IPS-11a (cell line): ENCODE measurements around the gene ARVCF.

Experiments used
- H3K4me3 ChIP-seq: one replicate; pipeline ENCODE4 v1.5.1; 2013; ENCODE audit warnings: low read depth, low read length, control low read depth

Gene ARVCF

DNA sequence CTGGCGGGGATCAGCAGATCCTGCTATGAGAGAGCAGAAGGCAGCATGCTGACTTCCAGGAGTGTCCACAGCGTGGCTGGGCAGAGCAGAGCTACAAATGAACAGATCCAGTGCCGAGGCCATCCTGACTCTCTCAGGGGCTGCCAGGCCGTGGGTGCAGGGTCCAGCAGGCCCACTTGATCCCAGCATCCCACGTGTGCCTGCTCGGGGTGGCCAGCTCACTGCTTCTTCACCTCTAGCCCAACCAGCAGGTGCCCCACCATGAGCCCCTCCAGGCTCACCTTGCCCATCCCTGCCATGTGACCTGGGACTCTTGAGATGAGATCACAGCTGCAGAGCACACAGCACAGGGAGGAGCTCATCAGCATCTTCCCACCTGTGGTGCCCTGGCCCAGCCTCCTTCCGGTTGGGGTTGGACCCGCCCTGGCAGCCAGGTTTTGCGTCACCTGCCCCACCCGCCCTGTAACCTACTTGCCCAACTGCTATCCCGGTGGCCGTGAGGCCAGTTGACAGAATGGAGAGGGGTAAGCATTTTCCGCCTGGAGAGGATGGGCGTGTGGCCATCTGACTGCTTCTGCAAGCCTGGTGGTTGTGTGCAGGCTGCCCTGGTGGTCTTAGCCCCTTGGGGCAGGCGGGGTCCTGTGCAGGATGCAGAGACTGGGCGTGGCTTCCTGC lies 15.2 kb upstream of the ARVCF start:
- H3K4me3 ChIP-seq = no peak overlapping the region

- H3K4me3 ChIP-seq = no peak overlapping the region
These were observed 13.1 kb upstream of the ARVCF start for GRCh38 chr22:20029550-20030225.

DNA sequence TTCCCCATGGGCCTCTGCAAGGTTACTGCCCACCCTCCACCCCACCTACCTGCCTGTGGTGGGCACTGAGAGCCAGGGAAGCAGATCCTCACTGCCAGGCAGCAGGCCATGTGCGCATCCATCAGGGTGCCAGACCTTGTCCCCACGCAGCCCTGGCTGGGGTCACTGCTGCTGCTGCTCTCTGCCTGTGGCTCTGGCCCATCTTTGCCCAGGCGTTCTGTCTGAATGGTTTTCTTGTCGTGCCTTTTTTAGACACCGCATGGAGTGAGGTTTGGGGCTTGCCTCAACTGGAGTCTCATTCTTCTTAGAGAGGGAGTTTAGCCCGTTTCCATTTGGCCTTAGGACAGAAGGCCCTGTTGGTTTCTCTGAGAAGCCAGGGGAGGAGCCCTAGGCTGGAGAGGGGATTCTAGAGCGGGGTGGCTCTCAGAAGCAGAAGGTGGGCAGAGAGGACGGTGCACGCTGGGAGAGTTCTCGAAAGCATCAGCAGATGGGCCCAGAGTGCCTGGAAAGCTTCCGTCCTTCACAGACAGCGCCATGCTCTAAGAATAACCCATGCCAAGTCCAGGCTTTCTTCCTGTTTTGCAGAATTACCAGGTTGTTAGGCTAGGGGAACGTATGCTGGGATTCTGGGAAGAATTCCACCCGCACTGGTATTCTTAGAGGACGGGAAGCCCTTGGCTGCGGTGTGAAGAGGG lies 12.4 kb upstream of the ARVCF start:
- H3K4me3 ChIP-seq = no peak overlapping the region

GRCh38 chr22:20027966-20028854 lies 11.6 kb upstream of the ARVCF start:
- no peak overlapping the region for H3K4me3 ChIP-seq

DNA sequence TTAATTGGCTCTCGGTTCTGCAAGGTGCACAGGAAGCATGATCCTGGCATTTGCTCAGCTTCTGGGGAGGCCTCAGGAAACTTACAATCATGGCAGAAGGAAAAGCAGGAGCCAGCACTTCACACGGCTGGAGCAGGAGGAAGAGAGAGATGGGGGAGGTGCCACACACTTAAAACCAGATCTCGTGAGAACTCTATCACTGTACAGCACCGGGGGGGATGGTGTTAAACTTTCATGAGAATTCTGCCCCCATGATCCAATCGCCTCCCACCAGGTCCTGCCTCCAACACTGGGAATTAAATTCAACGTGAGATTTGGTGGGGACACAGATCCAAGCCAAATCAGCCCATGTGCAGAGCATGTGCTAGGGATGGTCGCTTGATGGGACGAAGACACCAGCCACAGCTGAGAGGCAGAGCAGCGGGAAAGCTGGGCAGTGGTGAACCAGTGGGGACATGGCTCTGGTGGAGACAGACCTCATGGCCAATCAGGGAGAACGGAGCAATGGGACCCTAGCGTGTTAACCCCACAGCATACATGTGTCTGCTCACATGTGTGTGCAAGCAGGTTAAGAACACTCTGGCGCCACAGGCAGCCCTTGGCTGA lies 10.5 kb upstream of the ARVCF start:
- no peak overlapping the region for H3K4me3 ChIP-seq

DNA sequence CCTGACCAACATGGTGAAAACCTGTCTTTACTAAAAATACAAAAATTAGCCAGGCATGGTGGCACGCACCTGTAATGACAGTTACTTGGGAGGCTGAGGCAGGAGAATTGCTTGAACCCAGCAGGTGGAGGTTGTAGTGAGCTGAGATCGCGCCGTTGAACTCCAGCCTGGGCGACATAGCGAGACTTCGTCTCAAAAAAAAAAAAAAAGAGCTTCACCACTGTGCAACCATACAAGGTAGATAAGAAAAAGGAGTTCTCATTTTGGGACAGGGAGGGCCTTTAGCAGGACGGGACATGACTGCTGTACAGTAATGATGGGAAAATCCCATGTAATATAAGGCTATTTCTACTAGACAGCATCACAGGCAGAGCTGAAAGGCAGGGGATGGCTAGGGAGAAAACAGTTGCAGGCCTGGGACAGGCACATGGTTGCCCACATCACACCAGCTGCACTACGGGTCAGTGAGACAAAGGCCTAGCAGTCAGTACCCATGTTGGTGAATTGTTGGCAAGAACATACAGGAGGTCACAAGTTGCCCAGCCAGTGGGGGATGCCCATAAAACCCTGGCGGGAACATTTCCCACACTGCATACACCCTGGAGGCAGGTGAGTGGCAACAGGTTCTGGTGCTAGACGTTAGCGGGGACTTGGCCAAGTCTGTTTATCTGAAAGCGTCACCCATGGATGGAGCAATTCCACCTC lies 9.7 kb upstream of the ARVCF start:
- no peak overlapping the region for H3K4me3 ChIP-seq

DNA sequence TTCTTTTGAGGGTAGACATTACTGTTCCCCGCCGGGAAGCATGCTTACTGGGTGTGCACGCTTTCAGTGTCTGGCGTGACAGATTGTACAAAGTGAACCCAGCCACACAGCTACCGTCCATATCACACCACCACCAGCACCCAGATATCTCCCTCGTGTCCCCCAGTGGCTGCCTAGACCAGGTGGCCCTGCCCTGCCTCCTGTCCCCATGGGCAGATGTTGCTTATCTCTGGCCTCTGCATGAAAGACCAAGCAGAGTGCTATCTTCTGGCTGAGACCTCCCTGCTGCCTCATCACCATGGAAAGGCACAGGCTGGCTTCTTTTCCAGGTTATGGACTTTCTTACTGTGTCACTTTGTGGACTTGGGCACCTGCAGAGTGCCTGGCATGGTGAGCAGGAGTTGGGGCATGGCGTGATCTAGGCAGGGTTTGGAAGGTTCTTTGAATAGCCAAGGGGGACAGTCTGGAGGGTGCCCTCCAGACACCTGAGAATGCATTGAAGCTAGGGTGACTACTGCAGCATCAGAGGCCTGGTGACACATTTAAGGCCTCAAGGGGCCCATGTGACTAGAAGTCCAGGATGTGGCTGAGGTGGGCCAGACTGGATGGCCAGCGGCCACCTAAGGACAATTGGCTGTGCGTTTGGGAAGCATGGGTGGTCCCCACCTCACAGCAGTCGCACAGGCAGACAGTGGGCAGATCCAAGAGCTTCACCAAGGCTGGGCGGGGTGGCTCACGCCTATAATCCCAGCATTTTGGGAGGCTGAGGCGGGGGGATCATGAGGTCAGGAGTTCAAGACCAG lies 9.0 kb upstream of the ARVCF start:
- no peak overlapping the region for H3K4me3 ChIP-seq

GRCh38 chr22:20024650-20025397 lies 8.2 kb upstream of the ARVCF start:
- no peak overlapping the region for H3K4me3 ChIP-seq

- no peak overlapping the region for H3K4me3 ChIP-seq
These were observed 7.6 kb upstream of the ARVCF start for GRCh38 chr22:20024225-20024624.

DNA sequence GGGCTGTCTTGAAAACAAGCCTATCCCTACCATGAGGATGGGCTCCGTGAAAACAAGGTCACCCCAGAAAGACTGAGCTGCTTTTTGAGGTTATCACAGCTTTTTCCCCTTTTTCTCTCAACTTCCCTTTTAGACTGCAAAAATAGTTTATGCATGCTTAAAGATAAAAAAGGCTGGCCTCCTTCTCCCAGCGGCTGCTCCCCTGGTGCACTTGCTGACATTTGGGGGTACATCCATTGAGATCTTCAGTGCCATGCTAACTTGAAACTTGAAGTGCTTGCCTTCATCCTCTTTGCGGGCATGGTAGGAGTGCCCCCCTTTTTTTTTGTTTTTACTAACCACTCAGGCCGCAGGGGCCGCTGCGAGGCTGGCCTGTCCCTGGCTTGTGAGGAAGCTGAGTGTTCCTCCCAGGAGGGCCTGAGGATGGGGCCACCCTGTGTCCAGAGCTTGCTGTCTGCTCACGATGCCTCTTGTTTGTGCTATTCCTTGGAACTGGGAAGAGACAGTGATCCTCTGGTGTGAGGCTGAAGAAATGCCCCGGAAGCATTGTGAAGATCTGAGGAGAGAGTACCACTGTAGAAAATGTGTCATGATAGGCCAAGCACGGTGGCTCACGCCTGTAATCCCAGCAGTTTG lies 6.5 kb upstream of the ARVCF start:
- no peak overlapping the region for H3K4me3 ChIP-seq

DNA sequence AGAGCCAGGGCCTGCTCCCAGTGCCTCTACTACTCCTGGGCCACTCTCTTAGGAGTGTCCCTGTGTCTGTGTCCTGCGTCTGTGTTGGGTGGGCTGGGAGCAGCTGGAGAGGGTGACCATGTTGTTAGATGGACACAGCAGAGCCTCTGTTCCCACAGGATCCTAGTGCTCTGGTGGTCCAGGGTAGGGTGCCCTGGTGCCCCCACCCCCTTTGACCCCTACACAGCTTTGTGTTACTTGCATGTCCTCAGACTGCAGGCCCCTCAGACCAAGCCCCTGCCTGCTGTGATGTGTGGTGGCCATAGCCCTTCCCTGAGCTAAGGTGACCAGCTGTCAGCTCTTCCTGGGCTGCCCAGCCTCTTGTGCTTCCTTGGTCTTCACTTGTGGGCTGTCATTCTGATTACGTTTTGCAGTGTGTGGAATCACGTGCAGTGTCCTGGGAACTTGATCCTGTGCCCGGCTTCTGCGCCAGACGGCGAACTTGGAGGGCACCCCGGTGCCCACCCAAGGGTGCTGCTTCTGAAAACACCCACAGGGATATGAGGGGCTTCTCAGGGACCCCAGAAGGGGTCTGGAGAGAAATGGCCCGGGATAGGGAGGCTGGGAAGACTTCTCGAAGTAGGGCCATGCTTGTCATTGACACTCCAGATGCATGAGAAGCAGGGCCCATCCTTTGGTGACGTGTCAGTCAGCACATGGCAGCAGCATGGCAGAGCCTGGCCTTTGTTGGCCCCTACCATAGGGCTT lies 5.8 kb upstream of the ARVCF start:
- H3K4me3 ChIP-seq = no peak overlapping the region

DNA sequence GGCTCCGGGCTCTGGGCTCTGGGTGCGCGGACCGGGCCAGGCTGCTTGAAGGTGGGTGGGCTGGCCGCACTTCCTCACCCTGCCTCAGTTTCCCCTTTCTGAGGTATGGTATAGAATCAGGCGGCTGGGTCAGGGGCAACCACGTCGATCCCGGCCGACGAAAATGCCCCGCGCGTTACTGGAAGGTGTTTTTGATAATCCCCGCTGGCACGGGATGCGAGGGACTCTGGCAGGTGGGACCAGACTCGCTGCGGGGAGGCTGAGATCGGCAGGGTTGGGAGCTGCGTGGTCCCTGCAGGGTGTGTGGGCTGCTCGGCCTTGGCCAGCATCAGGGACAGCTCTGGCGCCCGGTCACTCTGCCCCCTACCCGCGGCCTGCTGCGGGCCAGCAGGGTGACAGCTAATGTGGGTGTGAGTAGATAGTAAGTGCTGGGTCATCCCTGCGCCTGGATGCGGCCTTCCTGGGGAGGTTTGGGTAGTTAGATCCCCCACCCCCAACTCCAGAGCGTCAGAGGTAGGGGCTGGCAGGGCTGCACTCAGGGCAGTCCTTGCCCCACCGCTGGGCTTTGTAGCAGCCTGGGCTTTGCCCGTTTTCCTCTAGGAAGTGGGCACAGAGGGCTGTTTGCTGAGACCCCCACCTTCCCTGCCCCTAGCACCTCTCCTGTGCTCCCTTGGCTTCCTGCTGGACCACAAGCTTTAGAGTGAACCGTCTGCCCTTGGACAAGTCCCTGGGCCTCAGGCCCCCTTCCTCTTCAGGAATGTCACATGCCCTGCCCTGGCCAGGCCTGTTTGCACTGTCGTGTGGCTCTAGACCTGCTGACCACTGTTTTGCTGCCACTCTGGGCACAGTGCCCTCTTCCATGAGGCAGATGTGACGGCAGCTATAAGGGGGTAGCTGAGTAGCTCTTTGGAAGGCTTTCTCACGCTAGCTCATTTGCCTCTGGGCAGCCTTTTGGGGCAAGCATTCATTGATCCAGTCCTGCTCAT lies 4.9 kb upstream of the ARVCF start:
- peak overlapping the region; percentile 73 for H3K4me3 ChIP-seq

GRCh38 chr22:20020533-20021195 lies 4.0 kb upstream of the ARVCF start, which contains the start of gene TANGO2:
Gene TANGO2, plus strand, starts transcription at chr22:20021110. Its CDS starts 15,689 bp downstream, at chr22:20036799.
- H3K4me3 ChIP-seq = peak within 1 kb of the TSS; percentile 73

GRCh38 chr22:20019661-20020532 lies 3.3 kb upstream of the ARVCF start:
- no peak overlapping the region for H3K4me3 ChIP-seq

DNA sequence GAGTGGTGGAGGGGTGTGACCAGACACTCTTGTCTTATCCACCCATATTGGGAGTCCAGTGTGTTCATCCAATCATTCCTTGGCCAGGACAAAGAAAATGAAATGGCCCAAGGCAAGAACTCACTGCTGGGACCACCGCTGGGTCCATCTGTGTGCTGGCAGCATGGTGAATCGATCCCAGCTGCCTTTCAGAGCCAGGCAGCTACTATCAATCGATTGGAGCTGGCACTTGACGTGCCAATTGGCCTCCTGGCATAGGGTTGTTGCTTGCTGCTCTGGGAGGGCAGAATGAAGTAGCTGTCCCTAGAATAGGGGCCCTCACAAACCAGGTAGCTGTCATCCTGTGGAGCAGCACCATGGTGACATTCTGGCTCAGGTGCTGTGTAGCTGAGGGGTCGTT lies 1.4 kb upstream of the ARVCF start:
- H3K4me3 ChIP-seq = no peak overlapping the region
